HG03039 (cell line): ENCODE data around the gene RERE.

Source experiments
- ATAC-seq: cut with Tn5 transposase; IDR thresholded peaks from one replicate; pipeline ENCODE4 v1.9.1; 2021; ENCODE audit warnings: mild to moderate bottlenecking, moderate library complexity; ENCODE audit not compliant: unreplicated experiment

The RERE gene

DNA sequence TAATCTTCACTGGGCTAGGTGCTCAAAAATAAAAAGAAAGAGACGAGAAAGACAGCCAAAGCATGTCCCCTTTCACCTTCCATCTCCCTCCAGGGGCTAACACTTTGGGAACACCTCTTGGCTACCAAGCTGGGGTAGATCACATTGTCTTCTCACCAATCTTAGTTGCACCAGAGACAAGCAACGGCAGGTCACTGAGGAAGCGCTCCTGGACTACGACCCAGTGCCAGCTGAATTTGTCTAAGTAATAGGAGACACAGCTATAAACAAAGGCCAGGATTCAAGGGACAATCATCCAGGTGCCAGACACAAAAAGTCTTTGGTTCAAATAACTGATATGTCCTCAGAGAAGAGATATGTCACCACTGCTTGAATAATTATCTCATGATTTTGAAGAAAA lies 399.1 kb downstream of the RERE start:
- no peak for ATAC-seq

DNA sequence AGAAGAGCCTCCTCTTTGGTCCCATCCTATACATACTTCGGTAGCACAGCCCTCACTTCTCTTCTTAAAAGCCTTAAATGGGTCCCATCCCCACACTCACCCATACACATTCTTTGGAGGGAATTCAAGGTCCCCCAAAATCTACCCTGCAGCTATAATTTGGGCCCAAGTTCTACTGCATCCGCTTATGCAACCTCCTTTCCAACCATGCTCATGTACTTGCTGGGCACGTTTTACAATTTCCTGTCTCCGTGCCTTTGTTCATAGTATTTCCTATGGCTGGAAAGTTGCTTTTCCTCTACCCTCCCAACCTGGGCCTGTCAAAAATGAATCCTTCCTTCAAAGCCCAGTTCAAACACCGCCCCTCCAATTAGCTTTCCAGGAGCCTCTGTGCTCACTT lies 399.8 kb downstream of the RERE start:
- no peak for ATAC-seq

DNA sequence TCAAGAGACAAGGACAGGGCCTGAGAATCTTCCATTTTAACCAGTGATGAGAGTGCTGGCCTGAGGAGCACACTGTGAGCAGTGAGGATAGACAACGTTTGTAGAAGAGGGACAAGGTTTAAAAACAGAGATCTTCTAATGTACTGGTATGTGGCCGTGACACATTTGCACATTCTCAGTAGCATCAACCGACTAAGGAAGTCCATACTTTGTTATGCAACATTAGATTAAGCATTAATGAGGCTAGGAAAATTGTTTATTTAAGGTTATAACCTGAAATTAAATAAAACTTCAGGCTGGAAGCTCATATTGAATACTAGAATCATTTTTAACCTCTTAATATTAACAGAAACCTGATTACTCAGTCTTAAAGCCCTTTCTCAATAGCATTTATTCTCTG lies 400.6 kb downstream of the RERE start:
- no peak for ATAC-seq

- ATAC-seq: no peak
Measured at GRCh38 chr1:8415526-8416278, 401.7 kb downstream of the RERE start.

DNA sequence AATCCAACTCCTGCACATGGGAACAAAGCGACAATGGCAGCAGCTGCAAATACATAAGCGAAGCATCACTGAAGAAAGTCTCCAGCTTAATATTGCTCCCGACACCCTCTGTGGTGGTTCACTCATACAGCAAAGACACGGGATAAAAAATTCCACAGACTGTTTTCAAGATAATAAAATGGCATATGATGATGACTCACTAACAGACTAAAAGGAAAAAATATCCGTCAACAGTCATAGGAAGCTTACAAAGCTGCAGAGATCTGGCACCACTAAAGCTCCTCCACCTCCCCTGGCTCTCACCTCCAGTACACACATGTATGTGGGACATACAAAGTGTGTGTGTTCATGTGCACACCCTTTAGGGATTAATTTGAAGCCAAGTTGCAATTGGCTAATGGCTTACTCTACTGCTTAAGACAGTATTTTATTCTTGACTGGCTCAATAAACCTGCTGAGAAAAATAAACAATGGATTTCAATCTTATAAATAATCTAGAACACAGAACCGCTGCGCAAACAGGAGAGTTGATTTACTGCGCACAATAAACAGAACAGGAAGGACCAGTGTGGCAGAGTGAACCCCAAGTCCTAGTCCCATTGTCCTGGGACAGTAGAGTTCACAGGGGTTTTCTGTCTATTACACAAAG lies 405.1 kb downstream of the RERE start:
- ATAC-seq: no peak

DNA sequence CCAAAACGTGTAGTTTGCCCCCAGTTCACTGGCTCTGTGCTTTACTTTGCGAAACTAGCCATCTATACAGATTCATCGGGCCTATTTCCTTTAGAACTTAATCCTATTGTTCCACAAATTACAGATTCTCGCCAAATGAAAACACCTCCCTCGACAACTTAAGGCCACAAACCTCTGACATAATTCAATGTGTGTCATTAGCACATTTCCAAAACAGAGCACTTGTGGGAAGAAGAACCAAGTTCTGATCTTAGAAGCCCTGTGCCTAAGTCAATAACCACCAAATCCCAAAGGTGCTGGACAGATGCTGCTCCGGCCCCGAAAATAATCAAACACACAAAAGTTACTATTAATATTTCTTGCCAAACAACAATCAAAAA lies 405.6 kb downstream of the RERE start:
- ATAC-seq: no peak

GRCh38 chr1:8410791-8411190 lies 406.6 kb downstream of the RERE start:
- no peak for ATAC-seq

GRCh38 chr1:8409606-8410005 lies 407.8 kb downstream of the RERE start:
- ATAC-seq: no peak

- no peak for ATAC-seq
Measured at GRCh38 chr1:8409106-8409505, 408.3 kb downstream of the RERE start.

GRCh38 chr1:8408151-8408839 lies 409.1 kb downstream of the RERE start:
- no peak for ATAC-seq

DNA sequence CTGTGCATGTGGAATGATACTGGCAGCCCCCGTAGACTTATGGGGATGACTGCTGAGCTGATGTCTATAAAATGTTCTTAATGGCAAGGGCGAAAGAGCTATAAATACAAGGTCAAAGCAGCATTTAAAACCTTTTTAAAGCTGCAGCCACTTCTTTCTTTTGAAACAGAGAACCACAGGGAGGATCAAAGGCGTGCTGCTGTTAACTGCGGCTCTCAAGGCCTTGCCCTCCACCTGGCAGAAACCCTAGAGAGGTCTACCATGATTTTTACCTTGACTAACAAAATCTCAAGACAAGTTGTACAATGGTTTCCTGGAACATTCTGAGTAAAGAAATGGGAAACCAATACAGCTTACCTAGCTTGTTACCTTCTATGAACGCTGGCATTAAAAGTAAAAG lies 409.8 kb downstream of the RERE start:
- ATAC-seq: no peak

DNA sequence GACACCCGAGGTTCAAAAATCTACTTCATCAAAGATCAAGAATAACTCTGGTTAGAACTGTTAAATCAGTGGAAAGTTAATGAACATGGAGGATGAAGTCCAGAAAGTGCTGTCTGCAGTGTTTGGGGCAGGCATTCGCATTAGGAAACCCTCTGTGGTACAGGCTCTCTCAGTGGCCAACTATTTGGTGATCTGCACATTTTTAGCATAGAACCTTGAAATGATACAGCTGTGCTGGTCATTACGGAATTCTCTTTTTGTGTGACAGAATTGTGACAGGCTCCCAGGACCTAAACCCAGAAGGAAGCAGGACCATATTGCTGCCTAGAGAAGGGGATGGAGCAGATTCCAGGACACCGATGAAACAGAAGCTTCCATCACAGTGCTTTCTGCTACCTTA lies 410.5 kb downstream of the RERE start:
- ATAC-seq: no peak

DNA sequence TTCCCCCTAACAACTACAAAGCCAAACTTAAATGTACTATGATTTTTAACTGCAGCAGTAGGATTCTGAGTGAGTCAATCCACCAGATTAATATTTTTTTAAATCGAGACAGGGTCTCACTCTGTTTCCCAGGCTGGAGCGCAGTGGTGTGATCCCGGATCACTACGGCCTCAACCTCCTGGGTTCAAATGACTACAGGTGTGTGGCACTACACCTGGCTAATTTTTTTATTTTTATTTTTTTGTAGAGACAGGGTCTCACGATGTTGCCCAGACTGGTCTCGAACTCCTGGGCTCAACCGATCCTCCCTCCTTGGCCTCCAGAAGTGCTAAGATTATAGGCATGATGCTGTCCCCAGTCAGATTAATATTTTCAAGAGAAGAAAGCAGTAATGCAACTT lies 411.4 kb downstream of the RERE start:
- ATAC-seq: no peak

DNA sequence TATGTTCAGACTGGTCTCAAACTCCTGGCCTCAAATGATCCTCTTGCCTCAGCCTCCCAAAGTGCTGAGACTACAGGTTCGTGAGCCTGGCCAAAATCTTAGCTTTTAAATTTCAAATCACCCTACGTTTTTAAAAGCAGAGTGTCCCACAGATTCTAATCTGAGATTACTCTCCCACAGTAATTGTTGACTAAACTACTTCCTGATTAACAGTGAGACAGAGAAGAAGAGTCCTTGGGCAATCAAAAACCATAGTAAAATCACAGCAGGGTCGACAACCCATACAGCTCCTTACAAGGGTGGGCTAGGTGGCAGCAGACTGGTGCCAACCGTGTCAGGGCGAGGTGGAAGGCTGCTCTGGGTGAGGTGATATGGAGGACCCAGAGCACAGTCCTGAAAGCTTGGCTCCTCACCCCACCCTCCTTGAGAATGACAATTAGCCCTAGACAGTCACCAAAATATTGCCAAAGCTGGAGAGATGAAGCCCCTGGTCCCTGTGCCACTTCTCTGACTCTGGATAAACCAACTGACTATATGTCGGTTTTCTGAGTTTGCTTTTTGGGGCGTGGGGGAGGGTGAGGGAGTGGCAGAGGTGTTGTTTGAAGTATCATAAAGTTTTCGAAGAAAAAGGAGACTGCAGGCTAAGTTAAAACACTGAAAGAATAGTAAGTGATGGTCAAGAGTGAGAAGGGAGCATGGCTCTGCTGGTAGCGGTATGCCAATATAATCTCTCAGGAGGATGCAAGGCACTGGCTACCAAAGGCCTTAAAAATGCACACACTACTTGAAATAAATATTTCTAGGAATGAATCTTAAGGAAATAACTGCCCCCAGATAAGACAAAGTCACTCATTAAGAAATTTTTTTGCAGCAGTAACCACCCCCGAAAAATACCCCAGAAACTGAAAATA lies 412.7 kb downstream of the RERE start:
- ATAC-seq: no peak

DNA sequence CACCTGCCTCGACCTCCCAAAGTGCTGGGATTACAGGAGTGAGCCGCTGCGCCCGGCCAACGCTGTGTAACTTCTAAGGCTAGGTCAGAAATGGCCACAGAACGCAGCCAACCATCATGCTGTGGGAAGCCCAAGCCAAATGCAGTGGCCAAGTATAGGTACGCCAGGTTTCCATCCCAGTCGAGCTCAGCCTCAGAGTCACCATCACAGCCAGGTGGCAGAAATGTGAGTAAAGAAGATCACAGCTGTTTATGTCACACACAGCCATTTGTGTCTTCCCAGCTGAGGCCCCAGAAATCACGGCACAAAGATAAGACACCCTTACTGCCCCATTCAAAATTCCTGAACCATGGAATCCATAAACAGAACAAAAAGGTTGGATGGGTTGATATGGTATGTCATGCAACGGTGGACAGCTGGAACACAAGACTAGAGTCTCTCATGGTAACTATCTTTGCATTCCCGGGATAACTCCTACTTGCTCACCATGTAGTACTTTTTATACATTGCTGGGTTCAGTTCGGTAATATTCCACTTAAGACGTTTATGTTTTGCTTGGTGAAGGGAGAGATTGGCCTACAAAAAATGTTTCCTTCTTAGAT lies 415.2 kb downstream of the RERE start:
- no peak for ATAC-seq

DNA sequence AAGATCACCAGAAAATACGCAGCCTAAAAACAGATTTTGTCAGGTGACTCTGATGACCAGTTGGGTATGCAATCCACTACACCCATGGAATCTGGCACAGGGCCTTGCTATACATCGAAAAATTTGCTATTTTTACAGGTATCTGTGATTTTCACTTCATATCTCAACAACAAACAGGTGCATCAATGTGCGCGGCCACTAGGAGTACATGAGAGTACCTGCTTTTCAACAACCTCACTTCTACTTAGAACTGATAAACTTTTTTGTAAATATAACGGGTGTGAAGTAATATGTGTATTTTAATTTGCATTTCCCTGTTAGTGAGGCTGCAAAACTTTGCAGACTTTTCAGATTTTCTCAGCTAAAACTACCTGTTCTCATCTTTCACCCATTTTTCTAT lies 418.8 kb downstream of the RERE start:
- no peak for ATAC-seq

- ATAC-seq: no peak
Measured at GRCh38 chr1:8398086-8398485, 419.4 kb downstream of the RERE start.

DNA sequence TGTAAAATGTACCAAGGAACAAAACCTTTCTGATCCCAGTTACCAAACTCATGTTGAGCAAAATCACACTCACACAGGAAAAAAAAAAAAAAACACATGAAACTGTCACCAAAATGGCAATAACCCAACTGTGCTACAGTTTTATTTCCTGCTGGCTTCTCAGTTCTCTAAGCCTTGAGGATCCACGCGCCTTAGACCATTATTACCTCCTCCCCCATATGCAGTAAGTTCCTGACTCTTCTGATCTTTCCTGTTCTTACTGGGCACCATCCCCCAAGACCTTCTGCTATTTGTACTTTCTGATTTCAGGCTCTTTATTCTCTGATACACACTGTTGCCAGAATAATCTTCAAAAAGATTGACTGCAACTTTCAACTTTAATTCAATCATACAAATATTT lies 419.9 kb downstream of the RERE start:
- ATAC-seq: no peak

DNA sequence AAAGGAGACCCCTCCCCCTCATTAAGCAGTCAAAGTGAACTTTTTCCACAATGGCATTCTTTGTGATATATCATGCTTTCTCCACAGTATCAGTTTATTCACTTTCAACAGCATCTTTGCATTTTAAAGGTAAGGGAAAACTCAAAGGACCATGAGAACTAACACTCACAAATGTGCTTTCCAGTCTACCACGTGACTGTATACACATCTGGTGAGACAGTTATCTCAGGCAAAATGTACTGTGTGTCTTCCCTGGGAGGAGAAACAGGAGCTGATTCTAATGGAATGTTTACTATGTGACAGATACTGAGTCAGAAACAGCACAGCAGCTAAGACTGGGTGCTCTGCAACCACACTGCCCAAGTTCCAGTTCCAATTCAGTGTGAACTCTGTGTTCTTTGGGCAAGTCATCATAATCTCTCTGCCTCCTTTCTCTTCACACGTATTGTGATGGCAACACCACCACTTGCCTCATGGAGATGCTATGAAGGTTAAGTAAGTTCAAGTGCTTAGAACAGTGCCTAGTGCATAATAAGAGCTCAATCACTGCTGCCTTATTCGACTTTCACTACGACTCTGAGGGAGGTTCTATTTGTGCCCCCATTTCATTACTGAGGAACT lies 420.5 kb downstream of the RERE start:
- no peak for ATAC-seq

DNA sequence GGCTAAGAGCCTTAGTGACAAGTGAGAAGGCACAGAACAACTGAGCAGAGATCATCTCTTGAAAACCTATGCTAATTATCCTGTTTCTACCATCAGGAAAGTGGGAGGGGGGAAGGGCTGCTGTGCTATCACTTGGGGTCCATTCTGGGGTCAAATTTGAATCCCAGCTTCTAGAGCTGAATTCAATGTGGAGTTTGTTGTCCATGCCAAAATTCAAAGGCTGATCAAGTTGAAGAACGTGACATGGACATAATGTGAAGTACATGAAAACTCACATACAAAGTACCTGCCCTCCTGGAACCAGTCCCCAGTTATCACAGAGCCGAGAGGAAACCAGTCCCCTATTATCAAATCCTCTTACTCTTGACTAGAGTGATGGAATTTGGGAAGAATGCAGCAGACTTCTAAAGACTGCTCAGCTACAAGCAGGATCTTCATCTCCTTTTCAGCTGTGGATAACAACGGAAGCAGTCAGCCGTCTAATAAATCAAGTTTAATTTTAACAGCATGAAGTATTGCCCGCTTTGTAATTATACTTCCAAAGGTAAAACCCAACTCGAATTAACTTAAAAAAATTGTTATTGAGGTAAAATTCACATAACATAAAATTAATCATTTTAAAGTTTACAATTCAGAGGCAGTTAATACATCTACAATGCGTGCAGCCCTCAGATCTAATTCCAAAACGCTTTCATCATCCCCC lies 421.2 kb downstream of the RERE start:
- no peak for ATAC-seq
